Posterior cingulate gyrus (tissue), 11 donors: ENCODE measurements around the gene RBM41.

Experiments
- DNase-seq, 10 donors: peaks; one replicate each; pipeline versions ENCODE4 v3.0.0 to v3.0.0-alpha.2; 2020 to 2021; ENCODE audit warnings: mixed read lengths in 3 of 10
- intact Hi-C: fragments of 100-400 bp; cut with DNase I; formaldehyde crosslinking; loops from one replicate; pipeline ENCODE4 v1.15.1; 2023

Gene RBM41

GRCh38 chrX:107047622-107048021 lies 71.0 kb downstream of the RBM41 start:
- intact Hi-C loops, result no loop called here
- no peak for DNase-seq

GRCh38 chrX:107029752-107030151 lies 88.9 kb downstream of the RBM41 start:
- intact Hi-C loops, result no loop called here
- DNase-seq, result no peak

- intact Hi-C loops, result no loop called here
- no peak for DNase-seq
Measured at GRCh38 chrX:107025545-107025944, 93.1 kb downstream of the RBM41 start.

- no peak for DNase-seq
- intact Hi-C loops, result no loop called here
Measured at GRCh38 chrX:107014936-107015335, 103.7 kb downstream of the RBM41 start.
